GM19455 (cell line): ENCODE results near the gene DHX57.

Experiments used
- ATAC-seq: cut with Tn5 transposase; IDR thresholded peaks from one replicate; pipeline ENCODE4 v1.9.1; 2021; ENCODE audit not compliant: unreplicated experiment

The DHX57 gene

DNA sequence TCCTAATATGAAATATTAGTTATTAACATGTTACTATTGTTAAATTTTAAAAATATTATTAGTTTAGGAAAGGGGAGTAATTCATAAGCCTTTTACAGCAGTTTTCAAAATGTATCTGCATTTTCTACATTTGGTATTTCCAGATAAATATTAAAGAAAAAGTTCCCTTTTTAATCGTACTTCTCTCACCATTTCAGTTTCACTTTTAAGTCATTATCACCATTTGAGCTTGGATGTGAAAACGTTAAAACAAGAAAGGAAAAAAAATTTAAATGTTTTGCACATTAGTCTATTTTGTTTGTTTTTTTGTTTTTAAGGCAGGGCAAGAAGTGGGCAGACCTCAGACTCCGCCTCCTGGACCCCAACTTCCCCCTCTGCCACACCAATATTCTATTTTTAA, 121.2 kb downstream of the DHX57 start:
- no peak for ATAC-seq

- no peak for ATAC-seq
Observed at GRCh38 chr2:38754049-38754448, 121.7 kb downstream of the DHX57 start.

DNA sequence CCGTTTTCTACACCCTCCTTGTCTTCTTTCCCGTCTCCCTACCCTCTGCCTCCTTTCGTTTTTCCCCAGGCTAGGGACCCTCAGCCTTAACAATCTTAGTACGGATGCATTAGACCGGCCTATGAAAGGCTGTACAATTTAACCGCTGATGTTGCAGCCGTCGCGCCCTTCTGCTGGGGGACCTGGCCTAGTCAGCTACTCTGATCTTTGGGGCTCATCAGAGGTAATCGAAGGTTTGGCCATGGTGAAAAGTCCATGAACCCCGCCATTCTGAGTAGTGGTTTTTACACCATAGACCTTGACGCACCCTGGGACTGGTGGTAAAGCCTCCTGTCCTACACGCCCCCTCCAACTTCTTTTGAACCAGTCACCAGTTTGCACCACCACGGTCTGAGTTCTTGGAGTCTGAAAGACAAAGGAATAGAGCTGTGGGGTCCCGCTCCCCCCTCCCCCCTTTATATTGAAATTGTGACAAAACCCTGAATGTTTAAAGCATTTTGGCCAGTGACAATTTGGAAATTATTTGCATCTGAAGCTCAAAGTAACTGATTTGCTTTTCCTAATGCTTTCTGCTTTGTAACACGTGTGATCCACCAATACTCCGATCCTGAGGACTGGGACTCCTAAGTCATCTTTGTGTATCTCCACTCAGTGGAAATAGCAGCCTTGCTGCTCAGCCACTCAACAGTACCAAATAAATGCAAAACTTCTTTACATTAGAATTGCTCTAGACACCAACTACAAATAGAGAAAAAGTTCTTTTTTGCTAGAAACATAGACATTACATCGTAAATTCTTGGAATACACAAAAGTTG, 123.9 kb downstream of the DHX57 start:
- ATAC-seq = peak; percentile 17

- ATAC-seq = peak; percentile 83
Observed at GRCh38 chr2:38750891-38751595, 124.7 kb downstream of the DHX57 start, which contains the start of gene SRSF7. Gene SRSF7 (minus strand): TSS chr2:38751361. CDS start chr2:38751256, 105 bp downstream.

DNA sequence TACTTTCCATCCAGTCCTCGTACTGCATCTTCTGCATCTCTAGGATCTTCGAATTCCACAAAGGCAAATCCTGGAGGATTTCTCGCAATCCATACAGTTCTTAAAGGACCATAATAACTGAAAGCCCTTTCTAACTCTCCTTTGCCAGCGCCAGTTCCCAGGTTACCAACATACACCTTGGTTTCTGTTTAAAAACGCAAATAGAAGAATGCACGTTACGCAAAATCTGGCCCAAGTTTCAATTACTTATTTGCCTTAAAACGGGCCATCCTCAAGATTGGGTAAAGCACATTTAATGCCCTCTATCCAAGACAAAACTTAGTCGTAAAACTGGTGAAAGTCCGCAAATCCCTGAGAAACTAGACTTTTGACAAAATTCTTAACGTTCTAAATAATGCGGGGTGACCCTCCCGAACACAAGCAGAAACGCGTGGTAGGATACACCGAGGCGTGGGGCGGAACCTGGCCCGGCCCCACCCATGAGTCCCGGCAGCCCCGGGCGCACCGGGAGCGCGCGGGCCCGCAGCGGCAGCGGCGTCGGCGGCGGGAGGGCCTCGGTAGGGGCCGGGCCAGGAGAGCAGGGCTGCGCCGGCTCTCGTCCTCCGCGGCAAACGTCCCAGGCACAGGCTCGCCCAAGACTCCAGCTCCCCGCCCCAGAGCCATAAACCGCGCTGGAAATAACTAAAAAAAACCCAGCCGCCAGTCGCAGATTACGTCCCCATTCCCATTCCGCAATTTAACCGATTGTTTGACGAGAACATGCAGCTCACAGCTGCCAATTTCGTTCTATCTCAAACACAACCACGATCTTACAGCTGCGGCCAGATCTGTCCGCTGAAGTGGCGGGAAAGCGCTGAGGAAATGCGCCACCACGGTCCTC, 125.5 kb downstream of the DHX57 start:
- ATAC-seq = peak; percentile 35

DNA sequence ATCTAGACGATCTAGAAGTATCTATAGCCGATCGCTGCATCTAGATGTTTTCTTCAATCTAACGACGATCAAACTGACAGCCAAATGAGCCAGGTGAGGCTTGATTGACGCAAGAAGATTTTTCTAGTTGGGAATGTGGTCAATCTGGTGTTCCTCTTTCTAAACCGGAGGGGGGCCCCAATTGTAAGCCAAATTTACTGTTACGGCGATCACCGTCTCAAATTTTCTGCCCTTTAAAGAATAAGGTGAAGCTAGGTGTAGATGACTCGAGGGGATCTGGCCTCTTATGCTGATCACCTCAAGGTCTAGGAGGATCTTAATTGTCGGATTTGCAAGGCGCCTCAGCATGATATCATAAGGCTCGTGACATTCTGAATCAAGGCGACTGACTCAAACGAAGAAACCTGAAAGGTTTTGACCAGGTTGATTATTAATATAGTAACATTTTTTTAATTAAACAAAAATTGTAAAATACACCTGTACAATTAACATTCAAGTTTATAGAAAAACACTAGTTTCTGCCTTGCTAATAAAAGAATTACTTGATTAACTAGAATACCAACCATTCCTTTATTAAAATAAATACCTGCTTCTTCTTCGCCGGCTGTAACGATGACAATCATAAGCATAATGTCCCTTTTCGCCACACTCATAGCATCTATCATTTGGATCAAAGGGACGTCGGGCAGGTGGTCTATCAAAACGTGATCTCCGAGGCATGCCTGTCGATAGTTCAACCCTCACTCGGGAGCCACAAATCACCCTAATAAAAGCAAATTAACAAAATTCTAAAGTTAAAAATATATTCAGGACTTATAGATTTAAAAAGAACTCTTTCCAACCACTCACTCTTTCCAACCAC, 126.6 kb downstream of the DHX57 start:
- no peak for ATAC-seq

- no peak for ATAC-seq
Observed at GRCh38 chr2:38748391-38748790, 127.3 kb downstream of the DHX57 start.

DNA sequence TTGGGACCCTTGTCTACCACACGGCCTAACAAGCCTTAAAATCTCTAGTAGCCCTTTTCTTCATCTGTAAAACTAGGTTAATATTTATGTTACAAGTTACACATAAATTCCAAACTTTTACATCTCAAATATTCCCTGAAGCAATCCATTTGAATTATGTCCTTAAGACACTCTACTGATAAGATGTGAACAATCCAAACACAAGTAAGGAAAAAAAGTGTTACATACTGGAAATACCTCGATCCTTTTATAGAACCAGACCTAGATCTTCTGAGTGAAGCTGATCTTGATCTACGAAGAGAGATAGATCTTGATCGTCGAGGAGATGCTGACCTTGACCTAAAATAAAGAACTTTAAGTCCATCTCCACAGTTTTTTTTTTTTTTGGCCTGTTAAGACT, 127.9 kb downstream of the DHX57 start:
- ATAC-seq = no peak
